Renal cortex interstitium (tissue), 3 donors: ENCODE measurements around the gene CRYBA1. TPM values are rescaled to one million over a fixed set of nuclear protein-coding genes. Genes with fewer than 3 reads are reported as not detected.

Experiments
- polyA plus RNA-seq, 3 donors: library from polyadenylated mRNA; unstranded; fragments of 120-200 nt; gene quantifications; one replicate each; pipeline ENCODE4 v1.2.1, GENCODE V29; 2013; ENCODE audit not compliant: insufficient read length in 3 of 3

CRYBA1 gene
- polyA plus RNA-seq, 3 donors, result not detected

Other genes with a start within 250 kb of the CRYBA1 start
- gene SEZ6, start 240.8 kb upstream of the CRYBA1 start, polyA plus RNA-seq, result under 1 TPM; 0.20 to 0.41 (median 0.23) TPM
- gene PIPOX, start 203.7 kb upstream of the CRYBA1 start, polyA plus RNA-seq, result 10 to 100 TPM in 2 of 3 donors, 1 to 10 TPM in 1; 9.5 to 13.1 (median 10.4) TPM
- gene MYO18A, start 66.5 kb upstream of the CRYBA1 start, polyA plus RNA-seq, result 10 to 100 TPM; 34.6 to 47.9 (median 44.4) TPM
- gene NUFIP2, start 47.3 kb downstream of the CRYBA1 start, polyA plus RNA-seq, result 10 to 100 TPM; 36.2 to 45.0 (median 40.8) TPM
- gene TAOK1, start 143.5 kb downstream of the CRYBA1 start, polyA plus RNA-seq, result 10 to 100 TPM; 47.4 to 51.2 (median 48.4) TPM